IPS-20b (cell line): ENCODE measurements around the gene FRS3.

Experiments used
- H3K27ac ChIP-seq: one replicate; pipeline ENCODE4 v1.5.1; 2013; ENCODE audit warnings: low read length
- H3K27me3 ChIP-seq: 2 replicates; pipeline ENCODE4 v1.6.1; 2013; ENCODE audit warnings: mild to moderate bottlenecking, low read length, inconsistent platforms; ENCODE audit not compliant: insufficient read depth
- H3K36me3 ChIP-seq: 2 replicates; pipeline ENCODE4 v1.6.1; 2013; ENCODE audit warnings: low read depth, mild to moderate bottlenecking, inconsistent platforms, low read length, moderate library complexity; ENCODE audit not compliant: insufficient read depth
- H3K4me1 ChIP-seq: 2 replicates; pipeline ENCODE4 v1.6.1; 2013; ENCODE audit warnings: mild to moderate bottlenecking, control low read depth, inconsistent platforms, low read length, moderate library complexity; ENCODE audit not compliant: insufficient read depth
- H3K4me3 ChIP-seq: 2 replicates; pipeline ENCODE4 v1.5.1; 2013; ENCODE audit warnings: mild to moderate bottlenecking, low read length, inconsistent platforms
- H3K9ac ChIP-seq: 2 replicates; pipeline ENCODE4 v1.6.1; 2013; ENCODE audit warnings: low read depth, mild to moderate bottlenecking, inconsistent platforms, low read length, moderate library complexity
- H3K9me3 ChIP-seq: 2 replicates; pipeline ENCODE4 v1.6.1; 2013; ENCODE audit warnings: mild to moderate bottlenecking, low read depth, low read length, inconsistent platforms; ENCODE audit not compliant: insufficient read depth

FRS3 gene

DNA sequence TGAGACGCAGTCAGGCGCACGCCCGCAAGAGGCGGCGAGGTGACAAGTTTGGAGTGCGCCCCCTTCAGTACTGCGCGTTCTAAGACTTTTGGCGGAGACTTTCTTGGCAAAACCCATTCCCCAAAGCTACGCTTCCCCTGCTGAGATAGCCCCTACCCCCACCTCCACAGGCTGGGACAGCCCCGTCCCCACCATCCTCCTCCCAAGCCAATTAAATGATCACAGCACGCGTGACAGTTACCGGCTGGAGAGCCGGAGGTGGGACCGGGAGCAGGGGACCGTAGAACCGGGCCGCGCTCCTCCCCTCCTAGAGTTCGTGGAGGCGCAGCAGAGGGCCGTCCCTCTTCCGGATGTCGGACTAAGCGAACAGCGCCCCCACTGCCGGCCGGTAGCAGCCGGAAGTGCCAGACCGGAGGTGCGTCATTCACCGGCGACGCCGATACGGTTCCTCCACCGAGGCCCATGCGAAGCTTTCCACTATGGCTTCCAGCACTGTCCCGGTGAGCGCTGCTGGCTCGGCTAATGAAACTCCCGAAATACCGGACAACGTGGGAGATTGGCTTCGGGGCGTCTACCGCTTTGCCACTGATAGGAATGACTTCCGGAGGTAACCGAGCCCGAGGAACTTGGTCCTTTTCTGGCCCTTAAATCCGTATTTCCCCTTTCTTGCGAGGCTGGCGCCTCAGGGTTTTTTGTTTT is 7.7 kb upstream of the FRS3 start, which contains the start of gene TOMM6:
Gene TOMM6, plus strand, starts transcription at position 476 of the 699 bp plus-strand sequence. Its CDS starts 4 bp downstream, at position 480.
- Histone ChIP-seq H3K9ac (peak within 1 kb of the TSS; percentile 98), H3K36me3 (peaks cover 36% of the 10 kb centered on the region), H3K9me3 (no peaks in the 10 kb centered on the region), H3K4me3 (peak within 1 kb of the TSS; percentile 97), H3K27ac (peak within 1 kb of the TSS; percentile 69), H3K27me3 (peaks cover 38% of the 10 kb centered on the region), H3K4me1 (0 out of 2 replicates have a peak, but pooled peaks cover 3% of the 10 kb centered on the region)

DNA sequence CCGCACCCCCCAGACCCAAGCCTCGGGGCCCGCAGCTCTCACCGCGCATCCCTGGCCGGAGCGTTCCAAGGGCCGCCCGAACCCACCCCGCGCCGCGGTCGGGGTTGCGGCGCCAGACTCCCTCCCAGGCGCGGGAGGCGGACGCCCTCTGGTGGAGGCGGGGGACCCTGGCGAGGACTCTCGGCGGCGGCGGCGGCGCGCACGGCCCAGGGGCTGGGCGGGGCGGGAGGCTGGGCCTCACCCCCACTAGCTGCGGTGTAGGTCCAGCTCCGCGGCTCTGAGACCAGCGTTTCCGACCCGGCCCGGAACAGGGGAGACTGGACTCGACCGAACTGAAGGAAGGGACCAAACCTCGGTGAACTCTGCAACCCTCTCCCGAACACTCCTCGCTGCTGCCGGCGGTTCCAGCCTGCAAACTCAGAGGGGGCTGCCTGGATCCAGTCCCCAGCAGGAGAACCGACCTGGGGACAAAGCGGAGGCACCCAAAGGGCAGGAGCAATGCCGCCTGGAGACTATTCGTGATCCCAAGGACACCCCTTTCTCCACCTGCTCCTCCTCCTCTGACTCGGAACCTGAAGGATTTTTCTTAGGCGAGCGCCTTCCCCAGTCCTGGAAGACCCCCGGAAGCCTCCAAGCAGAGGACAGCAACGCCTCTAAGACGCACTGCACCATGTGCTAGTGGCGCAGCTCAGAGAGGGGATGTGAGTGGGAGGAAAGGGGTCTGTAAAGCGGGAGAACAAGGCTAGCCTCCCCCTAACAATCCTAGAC is 6.9 kb upstream of the FRS3 start:
- Histone ChIP-seq H3K9me3 (no peaks in the 10 kb centered on the region), H3K4me3 (peak overlapping the region; percentile 97), H3K9ac (peak overlapping the region; percentile 98), H3K36me3 (peaks cover 29% of the 10 kb centered on the region), H3K4me1 (0 out of 2 replicates have a peak, but pooled peaks cover 3% of the 10 kb centered on the region), H3K27me3 (peaks cover 43% of the 10 kb centered on the region), H3K27ac (no peak overlapping the region)

DNA sequence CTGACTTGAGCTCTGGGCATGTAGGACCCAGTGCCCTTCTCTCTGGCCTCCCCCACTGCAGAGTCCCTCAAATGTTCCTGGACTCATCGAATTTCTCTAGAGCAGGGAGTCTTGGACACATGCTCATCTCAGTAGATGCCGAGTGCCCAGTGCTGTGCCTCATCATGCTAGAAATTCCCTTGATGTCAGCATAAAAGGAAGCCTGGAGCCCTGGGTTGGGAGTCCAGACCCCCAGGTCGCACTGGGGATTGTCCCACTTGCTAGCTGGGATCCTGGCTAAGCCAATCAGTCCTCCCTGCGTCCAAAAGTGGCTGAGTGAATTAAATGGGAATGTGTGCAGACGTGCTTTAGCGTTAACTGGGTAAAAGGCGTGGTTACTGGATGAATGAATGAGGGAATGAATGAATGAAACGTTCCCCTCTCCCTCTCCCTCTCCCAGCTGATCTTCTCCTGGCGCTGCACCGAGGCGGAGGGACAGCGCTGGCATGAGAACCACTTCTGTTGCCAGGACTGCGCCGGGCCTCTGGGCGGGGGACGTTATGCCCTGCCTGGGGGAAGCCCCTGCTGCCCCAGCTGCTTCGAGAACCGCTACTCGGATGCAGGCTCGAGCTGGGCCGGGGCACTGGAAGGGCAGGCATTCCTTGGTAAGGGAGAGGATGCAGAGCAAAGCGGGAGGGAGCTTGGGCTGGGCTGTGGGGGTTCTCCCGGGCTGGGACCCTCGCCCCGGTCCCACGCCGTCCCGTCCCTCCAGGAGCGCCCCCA is 6.2 kb upstream of the FRS3 start:
- H3K36me3 ChIP-seq: peaks cover 21% of the 10 kb centered on the region
- peaks cover 9% of the 10 kb centered on the region; the same call in 1 of the 2 replicates for H3K4me1 ChIP-seq
- peaks cover 51% of the 10 kb centered on the region for H3K27me3 ChIP-seq
- peak overlapping the region; percentile 97 for H3K4me3 ChIP-seq
- H3K27ac ChIP-seq: no peak overlapping the region
- peak overlapping the region; percentile 56; the same call in 1 of the 2 replicates for H3K9ac ChIP-seq
- H3K9me3 ChIP-seq: no peaks in the 10 kb centered on the region

DNA sequence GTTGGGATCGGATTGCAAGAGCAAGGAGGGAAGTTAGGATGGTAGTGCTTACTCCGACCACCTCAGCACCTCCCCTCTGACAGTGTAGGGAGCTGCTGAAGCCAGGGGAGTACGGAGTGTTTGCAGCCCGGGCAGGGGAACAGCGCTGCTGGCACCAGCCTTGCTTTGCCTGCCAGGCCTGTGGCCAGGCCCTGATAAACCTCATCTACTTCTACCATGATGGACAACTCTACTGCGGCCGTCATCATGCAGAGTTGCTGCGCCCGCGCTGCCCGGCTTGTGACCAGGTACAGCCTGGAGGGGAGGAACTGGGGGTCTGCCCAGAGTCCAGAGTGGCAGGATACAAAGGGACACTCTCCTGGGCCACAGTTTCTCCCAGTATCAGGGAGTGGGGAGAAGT is 5.6 kb upstream of the FRS3 start:
- Histone ChIP-seq H3K9ac (no peak overlapping the region), H3K9me3 (no peaks in the 10 kb centered on the region)

DNA sequence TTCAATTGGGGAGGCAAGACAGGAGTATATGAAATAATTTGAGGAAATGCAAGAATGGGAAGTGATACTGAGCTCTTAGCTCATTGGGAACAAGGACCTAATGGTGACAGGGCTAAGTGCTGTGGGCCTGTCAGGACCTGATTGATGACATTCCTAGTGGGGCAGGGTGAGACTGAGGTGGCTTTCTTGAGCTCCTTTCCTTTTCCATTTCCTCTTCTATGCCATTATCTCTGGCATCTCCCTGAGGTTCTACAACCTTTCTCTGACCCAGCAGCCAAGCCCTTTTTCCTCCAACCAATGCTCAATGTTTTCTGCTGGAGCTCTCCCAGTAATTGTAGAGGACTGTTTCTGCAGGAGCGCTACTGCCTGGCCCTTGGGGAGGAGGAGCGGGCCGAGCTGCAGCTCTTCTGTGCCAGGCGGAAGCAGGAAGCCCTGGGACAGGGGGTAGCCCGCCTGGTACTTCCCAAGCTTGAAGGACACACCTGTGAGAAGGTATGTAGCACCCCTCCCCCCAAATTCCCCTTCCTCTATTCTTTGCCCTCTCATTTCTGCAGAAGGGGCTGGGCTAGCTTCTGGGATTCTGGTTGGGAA is 5.0 kb upstream of the FRS3 start:
- Histone ChIP-seq H3K4me1 (peaks cover 9% of the 10 kb centered on the region; the same call in 1 of the 2 replicates), H3K9ac (no peak overlapping the region), H3K4me3 (no peak overlapping the region), H3K27me3 (peaks cover 52% of the 10 kb centered on the region), H3K27ac (no peak overlapping the region), H3K9me3 (no peaks in the 10 kb centered on the region), H3K36me3 (peaks cover 9% of the 10 kb centered on the region)

More for the DNA sequence above, 5.6 kb upstream of the FRS3 start:
- Histone ChIP-seq H3K4me3 (no peak overlapping the region), H3K4me1 (peaks cover 9% of the 10 kb centered on the region; the same call in 1 of the 2 replicates), H3K27me3 (peaks cover 52% of the 10 kb centered on the region), H3K27ac (no peak overlapping the region), H3K36me3 (peaks cover 15% of the 10 kb centered on the region)

DNA sequence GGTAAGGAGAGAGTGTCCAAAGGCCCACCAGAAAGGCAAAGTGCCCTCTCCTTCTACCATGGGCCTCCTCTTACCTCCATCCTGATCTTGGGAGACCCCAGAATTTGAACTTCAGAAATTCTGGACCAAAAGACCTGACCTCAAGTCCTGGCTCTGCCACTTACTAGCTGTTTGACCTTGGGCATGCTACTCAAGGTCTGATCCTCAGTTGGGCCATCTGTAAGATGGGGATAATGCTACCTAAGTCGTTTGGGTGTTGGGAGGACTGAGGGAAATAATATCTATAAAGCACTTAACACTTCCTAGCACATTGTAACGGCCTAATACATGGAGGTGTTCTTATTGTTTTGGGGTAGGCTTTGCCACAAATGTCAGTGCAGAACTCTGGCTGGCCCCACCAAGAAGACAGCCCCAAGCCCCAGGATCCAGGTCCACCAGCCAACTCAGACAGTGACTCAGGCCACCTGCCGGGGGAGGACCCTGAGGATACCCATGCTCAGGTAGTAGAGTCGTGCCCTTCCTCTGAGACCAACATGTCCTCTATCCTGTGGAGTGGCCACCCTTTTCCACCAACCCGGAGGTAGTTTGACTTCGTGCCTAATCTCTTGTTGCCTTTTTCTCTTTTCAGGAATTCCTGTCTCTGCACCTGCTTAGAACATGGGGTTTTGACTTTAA is 3.5 kb upstream of the FRS3 start:
- peaks cover 52% of the 10 kb centered on the region for H3K27me3 ChIP-seq
- peaks cover 14% of the 10 kb centered on the region; the same call in 1 of the 2 replicates for H3K4me1 ChIP-seq
- H3K4me3 ChIP-seq: no peak overlapping the region
- no peaks in the 10 kb centered on the region for H3K9me3 ChIP-seq
- no peak overlapping the region for H3K27ac ChIP-seq
- H3K9ac ChIP-seq: no peak overlapping the region
- H3K36me3 ChIP-seq: no peaks in the 10 kb centered on the region

DNA sequence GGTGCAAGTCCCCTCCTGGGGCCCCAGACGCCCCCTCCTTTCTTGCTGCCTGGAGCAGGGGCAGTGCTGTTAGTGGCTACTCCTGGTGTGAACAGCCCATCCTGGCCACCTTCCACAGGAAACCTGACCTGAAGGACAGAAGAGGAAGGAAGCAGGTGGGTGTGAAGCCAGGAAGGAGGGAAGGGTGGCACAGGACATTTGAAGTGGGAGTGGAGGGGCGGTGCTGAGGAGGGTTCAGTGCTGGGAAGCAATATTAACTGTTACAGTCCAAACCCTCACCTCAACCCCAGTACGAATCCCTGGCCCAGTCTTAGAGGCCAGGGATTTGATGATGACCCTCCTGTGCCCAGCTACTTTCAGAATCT is 1.6 kb upstream of the FRS3 start:
- Histone ChIP-seq H3K4me3 (peak overlapping the region; percentile 86; the same call in 1 of the 2 replicates), H3K36me3 (0 out of 2 replicates have a peak, but pooled peaks cover 7% of the 10 kb centered on the region), H3K27me3 (peaks cover 52% of the 10 kb centered on the region), H3K4me1 (peaks cover 14% of the 10 kb centered on the region; the same call in 1 of the 2 replicates), H3K9ac (peak overlapping the region; percentile 60; the same call in 1 of the 2 replicates), H3K9me3 (no peaks in the 10 kb centered on the region), H3K27ac (no peak overlapping the region)

DNA sequence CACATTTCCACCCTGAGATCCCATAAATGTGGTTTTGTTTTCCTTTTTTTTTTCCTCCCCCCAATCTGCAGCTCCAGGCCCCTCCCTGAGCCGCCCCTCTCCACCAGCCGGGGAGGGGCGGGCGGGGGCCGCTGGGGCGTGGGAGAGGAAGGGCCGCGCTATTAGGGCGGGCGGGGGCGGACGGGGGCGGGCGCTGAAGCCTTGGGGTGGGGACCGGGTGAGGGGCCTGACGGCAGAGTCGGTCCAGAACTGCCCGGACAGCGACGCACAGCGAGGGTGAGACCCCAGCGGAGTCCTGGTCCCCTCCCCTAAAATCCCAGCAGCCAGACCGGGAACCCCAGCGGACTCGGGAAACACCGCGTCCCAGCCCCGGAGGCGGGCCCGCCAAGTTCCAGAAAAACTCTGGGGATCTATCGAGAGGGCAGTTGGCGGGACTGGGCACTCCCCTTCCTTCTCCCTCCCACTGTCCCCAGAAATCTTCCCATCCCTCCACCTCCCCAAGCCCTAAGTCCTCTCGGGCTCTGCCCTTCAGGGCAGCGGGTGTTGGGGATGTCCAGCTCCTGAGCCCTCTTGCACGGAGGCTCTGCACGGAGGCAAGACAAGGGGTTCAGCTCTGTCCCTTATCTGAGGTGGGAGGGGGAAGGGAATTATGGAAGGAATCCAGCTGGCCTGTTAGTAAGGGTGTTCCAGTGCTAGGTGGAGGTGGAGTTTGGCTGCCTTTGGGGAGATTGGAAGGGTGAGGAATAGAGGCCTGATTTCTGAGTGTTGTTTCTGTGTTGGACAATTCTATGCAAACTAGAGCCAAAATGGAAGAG is 1.1 kb upstream of the FRS3 start, which contains the start of gene PRICKLE4:
Gene PRICKLE4, plus strand, starts transcription at position 232 of the 815 bp plus-strand sequence. CDS start 2,692 bp downstream, outside the sequence.
- no peak within 1 kb of the TSS for H3K27ac ChIP-seq
- H3K9me3 ChIP-seq: no peaks in the 10 kb centered on the region
- peak within 1 kb of the TSS; percentile 86 for H3K4me3 ChIP-seq
- peaks cover 48% of the 10 kb centered on the region for H3K27me3 ChIP-seq
- H3K9ac ChIP-seq: peak within 1 kb of the TSS; percentile 62; the same call in 1 of the 2 replicates
- H3K4me1 ChIP-seq: peaks cover 14% of the 10 kb centered on the region; the same call in 1 of the 2 replicates
- H3K36me3 ChIP-seq: 0 out of 2 replicates have a peak, but pooled peaks cover 7% of the 10 kb centered on the region

DNA sequence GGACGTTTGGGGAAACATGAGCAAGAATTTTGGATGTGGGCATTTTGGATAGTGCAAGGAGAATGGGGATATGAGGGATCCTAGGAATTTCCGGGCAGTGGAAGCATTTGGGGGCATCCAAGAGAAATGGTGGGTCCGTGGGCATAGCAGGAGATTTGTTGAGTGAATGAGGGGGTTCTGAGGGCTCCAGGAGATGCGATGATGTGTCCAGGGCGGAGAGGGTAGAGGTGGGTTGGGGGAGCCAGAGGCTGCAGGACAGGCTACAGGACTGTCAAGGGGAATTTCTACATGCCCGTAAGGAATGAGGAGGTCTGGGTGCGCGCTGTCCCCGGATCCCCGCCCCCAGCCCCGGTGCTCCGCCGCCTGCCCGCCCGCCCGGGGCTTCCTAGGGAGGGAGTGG is 364 bp downstream of the FRS3 start:
- peak overlapping the region; percentile 77; the same call in 1 of the 2 replicates for H3K9ac ChIP-seq

DNA sequence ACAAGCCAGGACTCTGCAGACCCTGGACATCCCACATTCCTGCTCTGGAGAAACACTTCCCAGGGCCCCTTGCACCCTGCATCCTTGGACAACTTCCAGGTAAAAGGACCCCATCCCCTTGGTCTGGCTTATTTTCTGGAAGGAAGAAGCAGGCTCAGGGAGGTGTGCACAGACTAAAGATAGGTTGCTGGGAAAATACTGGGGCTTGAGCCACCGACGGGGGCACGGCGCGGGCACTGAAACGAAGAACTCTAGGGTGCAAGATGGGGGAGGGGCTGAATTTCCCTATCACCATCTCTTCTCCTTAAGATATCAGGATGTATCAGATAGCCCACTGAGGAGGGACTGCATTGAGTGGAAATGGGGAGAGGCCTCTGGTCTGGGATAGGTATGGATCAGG is 805 bp downstream of the FRS3 start:
- peaks cover 11% of the 10 kb centered on the region; the same call in 1 of the 2 replicates for H3K4me1 ChIP-seq
- H3K27ac ChIP-seq: no peak overlapping the region
- H3K4me3 ChIP-seq: peak overlapping the region; percentile 85
- H3K36me3 ChIP-seq: peaks cover 20% of the 10 kb centered on the region
- H3K9ac ChIP-seq: peak overlapping the region; percentile 77; the same call in 1 of the 2 replicates
- H3K9me3 ChIP-seq: no peaks in the 10 kb centered on the region
- H3K27me3 ChIP-seq: peaks cover 30% of the 10 kb centered on the region

More for the DNA sequence above, 364 bp downstream of the FRS3 start:
- peak overlapping the region; percentile 85 for H3K4me3 ChIP-seq
- peaks cover 11% of the 10 kb centered on the region; the same call in 1 of the 2 replicates for H3K4me1 ChIP-seq
- no peaks in the 10 kb centered on the region for H3K9me3 ChIP-seq
- H3K27me3 ChIP-seq: peaks cover 34% of the 10 kb centered on the region
- no peak overlapping the region for H3K27ac ChIP-seq
- H3K36me3 ChIP-seq: peaks cover 17% of the 10 kb centered on the region
